ENCODE measurements around the gene STXBP3. TPM values are rescaled to one million over a fixed set of nuclear protein-coding genes. Genes with fewer than 3 reads are reported as not detected.

STXBP3 gene
- total RNA-seq, 1 experiment from 2014 or later = 68.9 TPM

- Histone ChIP-seq H3K4me2 (ENCODE audit: low read depth, low read length, poor library complexity, severe bottlenecking) (no peak overlapping the region), H3K9ac (ENCODE audit: low read length) (no peak overlapping the region), H4K20me1 (ENCODE audit: insufficient read depth, low read depth, low read length) (no peaks in the 10 kb centered on the region), H3K9me2 (replicated peaks; ENCODE audit: insufficient read depth, low read length) (no peaks in the 10 kb centered on the region), H2AFZ (ENCODE audit: low read length) (no peak overlapping the region), H3K79me2 (ENCODE audit: low read length) (no peaks in the 10 kb centered on the region), H3K4me3 (ENCODE audit: low read length) (no peak overlapping the region), H3K36me3 (ENCODE audit: insufficient read depth, low read length) (no peaks in the 10 kb centered on the region), H3K9me3 (ENCODE audit: low read length) (no peaks in the 10 kb centered on the region), H3K4me1 (ENCODE audit: low read length) (no peaks in the 10 kb centered on the region), H3K27ac (ENCODE audit: low read length) (no peak overlapping the region), H3K27me3 (ENCODE audit: low read length) (no peaks in the 10 kb centered on the region)
- DNase-seq = no peak
Observed at GRCh38 chr1:108858230-108858950, 111.9 kb downstream of the STXBP3 start.

Other genes with a start within 250 kb of the STXBP3 start
- 3.4 and 5.0 TPM in 2 replicates for gene EEIG2, start 186.6 kb upstream of the STXBP3 start, total RNA-seq (2014; rRNA removed; shearing (Covaris generic); ENCODE audit: low replicate concordance)
- gene HENMT1, start 85.6 kb upstream of the STXBP3 start, total RNA-seq (2014; rRNA removed; shearing (Covaris generic); ENCODE audit: low replicate concordance) = 30.7 and 58.1 TPM in 2 replicates
- gene PRPF38B, start 54.4 kb upstream of the STXBP3 start, total RNA-seq (2014; rRNA removed; shearing (Covaris generic); ENCODE audit: low replicate concordance) = 21.5 and 30.9 TPM in 2 replicates
- gene FNDC7, start 33.8 kb upstream of the STXBP3 start, total RNA-seq (2014; rRNA removed; shearing (Covaris generic); ENCODE audit: low replicate concordance) = 2.9 TPM in 1 of 2 replicates, not detected in the other
- not detected in 2 replicates for gene AKNAD1, start 110.4 kb downstream of the STXBP3 start, total RNA-seq (2014; rRNA removed; shearing (Covaris generic); ENCODE audit: low replicate concordance)
- 13.7 and 18.3 TPM in 2 replicates for gene GPSM2, start 130.3 kb downstream of the STXBP3 start, total RNA-seq (2014; rRNA removed; shearing (Covaris generic); ENCODE audit: low replicate concordance)
- gene CLCC1, start 216.8 kb downstream of the STXBP3 start, total RNA-seq (2014; rRNA removed; shearing (Covaris generic); ENCODE audit: low replicate concordance) = 20.6 and 24.0 TPM in 2 replicates